ENCODE data around the gene CATSPER3. TPM values are rescaled to one million over a fixed set of nuclear protein-coding genes. Genes with fewer than 3 reads are reported as not detected.
A peak's percentile ranks its signal among the peaks of the same experiment; 100 is the strongest.

The CATSPER3 gene
- total and polyA plus RNA-seq, 2 of the 8 experiments (the other 6 are each of a cell fraction or from before 2014, with no cell fraction given): 0.62 TPM; not detected in 1

DNA sequence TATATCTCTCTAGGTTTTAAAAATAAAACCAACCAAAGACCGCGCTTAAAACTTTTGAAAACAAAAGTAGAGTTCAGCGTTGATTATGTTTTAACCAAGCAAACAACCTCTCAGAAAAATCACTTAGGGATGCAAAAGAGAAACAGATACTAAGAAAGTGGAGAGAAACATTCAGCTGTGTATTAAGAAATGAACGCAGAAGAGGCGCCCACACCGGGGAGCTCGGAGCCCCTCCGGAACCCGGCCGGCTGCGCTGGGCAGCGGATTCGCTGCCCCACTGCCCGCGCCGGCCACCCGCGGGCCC lies 64.9 kb downstream of the CATSPER3 start:
- Histone ChIP-seq H3K4me3 (ENCODE audit: extremely low read depth in 1 of 4, insufficient read depth in 2 of 4, low read depth in 3 of 4, low read length in 4 of 4) (peak overlapping the region in 3 of 4 experiments; percentile 5 to 50 (median 9); a peak in 2 of 8 replicates), H2BK15ac (ENCODE audit: low read length) (no peak overlapping the region), H3K9me3 (ENCODE audit: insufficient read depth in 2 of 2, low read depth in 1 of 2, low read length in 1 of 2) (no peaks in the 10 kb centered on the region; a peak in 1 of 4 replicates), H2BK20ac (ENCODE audit: low read length) (no peak overlapping the region), H3K4me2 (ENCODE audit: insufficient read depth in 1 of 2, low read depth in 2 of 2, low read length in 2 of 2) (peak overlapping the region; percentile 68 to 69; a peak in 3 of 4 replicates), H2AFZ (ENCODE audit: low read length) (no peak overlapping the region), H3K23me2 (ENCODE audit: low read depth, low read length) (peaks cover 6% of the 10 kb centered on the region; the same call in 1 of the 2 replicates), H3K79me1 (ENCODE audit: low read depth, low read length) (0 out of 2 replicates have a peak, but pooled peaks cover 2% of the 10 kb centered on the region), H3K79me2 (ENCODE audit: control insufficient read depth in 1 of 2, insufficient read depth in 2 of 2, low read length in 2 of 2) (no peaks in the 10 kb centered on the region), H3K23ac (ENCODE audit: insufficient read length) (no peak overlapping the region), H3K56ac (replicated peaks; ENCODE audit: insufficient read length, low read depth, low read length) (no peak overlapping the region), H2BK5ac (ENCODE audit: low read depth, low read length) (no peak overlapping the region), H3K27me3 (replicated peaks in 1 of 4; ENCODE audit: control insufficient read depth in 3 of 4, extremely low read depth in 1 of 4, insufficient read depth in 3 of 4, low read length in 3 of 4) (peaks cover 91 to 99% (median 96%) of the 10 kb centered on the region in 4 experiments), H3K36me3 (ENCODE audit: control insufficient read depth in 2 of 4, insufficient read depth in 4 of 4, low read length in 3 of 4) (peaks cover 0 to 12% (median 0%) of the 10 kb centered on the region in 4 experiments; a peak in 1 of 8 replicates), H3K4ac (replicated peaks; ENCODE audit: insufficient read length, low read depth, low read length) (no peak overlapping the region), H3K9ac (replicated peaks in 1 of 4; ENCODE audit: extremely low read depth in 1 of 4, low read depth in 3 of 4, low read length in 3 of 4) (no peak overlapping the region), H4K20me1 (replicated peaks in 1 of 2; ENCODE audit: control insufficient read depth in 1 of 2, insufficient read depth in 2 of 2, low read length in 2 of 2) (peaks cover 27 to 57% of the 10 kb centered on the region in 2 experiments), H3K4me1 (replicated peaks in 1 of 4; ENCODE audit: control insufficient read depth in 3 of 4, insufficient read depth in 4 of 4, low read length in 3 of 4) (peaks cover 0 to 29% (median 26%) of the 10 kb centered on the region in 4 experiments; a peak in 6 of 7 replicates), H4K8ac (ENCODE audit: extremely low read depth, insufficient read depth, low read length) (no peak overlapping the region), H3K27ac (ENCODE audit: low read depth, low read length) (no peak overlapping the region), H4K91ac (replicated peaks; ENCODE audit: insufficient read length, low read length) (no peak overlapping the region), H3K18ac (ENCODE audit: extremely low read depth, low read length) (no peak overlapping the region), H2AK5ac (ENCODE audit: low read depth, low read length) (no peak overlapping the region), H2BK12ac (ENCODE audit: low read depth, low read length) (no peak overlapping the region), H4K5ac (ENCODE audit: insufficient read length, low read depth, low read length) (no peak overlapping the region), H3K14ac (ENCODE audit: insufficient read length) (no peak overlapping the region), H2BK120ac (replicated peaks; ENCODE audit: low read depth, low read length) (no peak overlapping the region)
- POLR2A ChIA-PET (ENCODE audit: partially characterized antibody): no interaction called here
- TF ChIP-seq RFX5 (IDR thresholded peaks at IDR 0.05; ENCODE audit: borderline replicate concordance, low read depth, low read length): no peak
- CTCF ChIA-PET (ENCODE audit: partially characterized antibody): interaction anchor here (2.0 kb wide), 1 partner anchor 141 kb away, joined by 7 read pairs; no protein-coding TSS in a partner anchor
- WGBS, 2 experiments (ENCODE audit: extremely low coverage in 1 of 2, insufficient coverage in 1 of 2, insufficient read length in 1 of 2, insufficient replicate concordance in 2 of 2, low coverage in 1 of 2, low lambda C conversion rate in 2 of 2, missing lambda C conversion rate in 1 of 2): 3% methylated on average over 18 of the region's 18 CpGs; no CpG with 5 or more reads in 1 of the 2 experiments
- DNase-seq (ENCODE audit: low read depth in 1 of 2, low spot score in 2 of 2) (no peak), FAIRE-seq (no peak)
